HEK293T (cell line): Measurements from ENCODE around the gene ATP5F1D.

Experiments
- FOXK2 ChIP-seq: fragments of 450-650 bp; IDR thresholded peaks from 2 replicates; pipeline ENCODE4 v1.6.1; 2016; ENCODE audit warnings: mild to moderate bottlenecking
- SUZ12 ChIP-seq: fragments of 450-650 bp; IDR thresholded peaks from 2 replicates; pipeline ENCODE4 v1.6.1; 2016; ENCODE audit warnings: mild to moderate bottlenecking

- TF ChIP-seq SUZ12 (no peak), FOXK2 (no peak)
These were observed 36.5 kb downstream of the ATP5F1D start for GRCh38 chr19:1278074-1278473.
